ENCODE data around the gene EID3.
"Not testable (repeated sequence)": the region's sequence is repeated elsewhere in the genome, so short reads cannot be mapped to it uniquely, and the experiment has no call there.

The EID3 gene

DNA sequence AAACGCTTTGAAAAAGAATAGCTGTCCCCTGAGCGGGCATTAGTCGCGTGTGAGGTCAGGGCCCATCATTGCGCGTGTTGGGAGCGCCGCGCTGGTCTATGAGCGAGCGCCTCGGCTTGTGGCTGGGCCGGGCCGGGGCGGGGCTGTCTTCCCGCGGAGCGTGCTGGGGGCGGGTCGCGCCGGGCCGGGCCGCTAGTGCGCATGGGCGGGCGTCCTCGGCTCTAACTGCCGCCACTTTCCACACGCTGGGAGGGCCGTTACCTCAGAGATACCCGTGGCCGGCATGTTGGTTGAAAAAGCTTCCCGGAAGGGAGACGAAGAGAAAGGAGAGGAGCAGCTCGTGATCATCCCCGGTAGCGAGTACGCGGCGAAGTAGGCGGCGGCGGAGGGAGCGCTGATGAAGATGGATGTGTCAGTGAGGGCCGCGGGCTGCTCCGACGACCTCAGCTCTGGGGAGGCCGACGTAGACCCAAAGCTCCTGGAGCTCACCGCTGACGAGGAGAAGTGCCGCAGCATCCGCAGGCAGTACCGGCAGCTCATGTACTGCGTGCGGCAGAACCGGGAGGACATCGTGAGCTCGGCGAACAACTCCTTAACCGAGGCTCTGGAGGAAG lies at the start of gene EID3:
TSS of gene EID3 (plus strand) at position 202 of the 614 bp plus-strand sequence. CDS start at position 398, 196 bp downstream.
- Mint-ChIP-seq H3K4me3 (peak within 1 kb of the TSS; percentile 84), H3K4me1 (peaks cover 62% of the 10 kb centered on the region), H3K27ac (peak within 1 kb of the TSS; percentile 96), H3K9me3 (no peaks in the 10 kb centered on the region), H3K27me3 (no peaks in the 10 kb centered on the region), H3K36me3 (peaks cover 35% of the 10 kb centered on the region)
- CTCF ChIA-PET = interaction anchor here (0.7 to 2.1 kb wide), 3 partner anchors 11 to 15 kb away, joined by 3 to 10 read pairs (median 3); no protein-coding TSS in a partner anchor
- peak; percentile 93 for DNase-seq

- H3K4me1 Mint-ChIP-seq = no peaks in the 10 kb centered on the region
- CTCF ChIA-PET = no interaction called here
- H3K27me3 Mint-ChIP-seq = peaks cover 7% of the 10 kb centered on the region
- no peak for DNase-seq
- no peak overlapping the region for H3K27ac Mint-ChIP-seq
- H3K36me3 Mint-ChIP-seq = no peaks in the 10 kb centered on the region
- H3K9me3 Mint-ChIP-seq = no peaks in the 10 kb centered on the region
- no peak overlapping the region for H3K4me3 Mint-ChIP-seq
Observed at GRCh38 chr12:104257913-104258472, 45.5 kb upstream of the EID3 start.

GRCh38 chr12:104258476-104259067 lies 45.0 kb upstream of the EID3 start:
- CTCF ChIA-PET = no interaction called here
- H3K4me3 Mint-ChIP-seq = no peak overlapping the region
- H3K36me3 Mint-ChIP-seq = no peaks in the 10 kb centered on the region
- no peaks in the 10 kb centered on the region for H3K4me1 Mint-ChIP-seq
- no peaks in the 10 kb centered on the region for H3K9me3 Mint-ChIP-seq
- H3K27ac Mint-ChIP-seq = no peak overlapping the region
- H3K27me3 Mint-ChIP-seq = peaks cover 4% of the 10 kb centered on the region
- no peak for DNase-seq

- Mint-ChIP-seq H3K36me3 (no peaks in the 10 kb centered on the region), H3K27me3 (no peaks in the 10 kb centered on the region), H3K9me3 (no peaks in the 10 kb centered on the region), H3K27ac (no peak overlapping the region), H3K4me3 (no peak overlapping the region), H3K4me1 (no peaks in the 10 kb centered on the region)
- CTCF ChIA-PET = interaction anchor here (0.6 kb wide), 1 partner anchor 45 kb away, joined by 3 read pairs; no protein-coding TSS in a partner anchor
- DNase-seq = no peak
Observed at GRCh38 chr12:104263026-104263425, 40.5 kb upstream of the EID3 start.

GRCh38 chr12:104263580-104264358 lies 39.8 kb upstream of the EID3 start:
- Mint-ChIP-seq H3K4me3 (no peak overlapping the region), H3K9me3 (no peaks in the 10 kb centered on the region), H3K4me1 (no peaks in the 10 kb centered on the region), H3K27ac (no peak overlapping the region), H3K36me3 (no peaks in the 10 kb centered on the region), H3K27me3 (no peaks in the 10 kb centered on the region)
- no peak for DNase-seq
- CTCF ChIA-PET = interaction anchor here (0.6 kb wide), 1 partner anchor 45 kb away, joined by 3 read pairs; no protein-coding TSS in a partner anchor

- H3K9me3 Mint-ChIP-seq, H3K4me1 Mint-ChIP-seq, CTCF ChIA-PET, DNase-seq, H3K27ac Mint-ChIP-seq, H3K4me3 Mint-ChIP-seq, H3K36me3 Mint-ChIP-seq, H3K27me3 Mint-ChIP-seq: not testable (repeated sequence)
Observed at GRCh38 chr12:104265436-104265835, 38.1 kb upstream of the EID3 start.

GRCh38 chr12:104272938-104273337 lies 30.6 kb upstream of the EID3 start:
- CTCF ChIA-PET = no interaction called here
- H3K4me1 Mint-ChIP-seq = peaks cover 9% of the 10 kb centered on the region
- no peak overlapping the region for H3K4me3 Mint-ChIP-seq
- peaks cover 5% of the 10 kb centered on the region for H3K27me3 Mint-ChIP-seq
- DNase-seq = no peak
- no peaks in the 10 kb centered on the region for H3K9me3 Mint-ChIP-seq
- H3K36me3 Mint-ChIP-seq = no peaks in the 10 kb centered on the region
- H3K27ac Mint-ChIP-seq = no peak overlapping the region

DNA sequence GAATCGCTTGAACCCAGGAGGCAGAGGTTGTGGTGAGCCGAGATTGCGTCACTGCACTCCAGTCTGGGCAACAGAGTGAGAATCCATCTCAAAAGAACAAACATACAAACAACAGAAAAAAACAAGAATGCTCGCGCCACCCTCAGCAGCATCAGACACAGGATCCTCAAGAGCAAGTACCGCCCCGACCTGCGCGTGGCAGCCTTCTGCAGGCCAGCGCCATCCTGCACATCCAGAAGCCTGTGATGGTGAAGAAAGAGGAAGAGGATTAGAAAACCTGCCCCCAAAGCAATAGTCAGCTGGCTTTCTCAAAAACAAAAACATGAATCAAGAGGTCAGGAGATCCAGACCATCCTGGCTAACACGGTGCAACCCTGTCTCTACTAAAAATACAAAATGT lies 30.0 kb upstream of the EID3 start:
- no peak for DNase-seq
- Mint-ChIP-seq H3K27ac (no peak overlapping the region), H3K4me3 (no peak overlapping the region), H3K9me3 (no peaks in the 10 kb centered on the region), H3K27me3 (peaks cover 5% of the 10 kb centered on the region), H3K36me3 (no peaks in the 10 kb centered on the region), H3K4me1 (peaks cover 9% of the 10 kb centered on the region)
- CTCF ChIA-PET = no interaction called here

GRCh38 chr12:104274811-104275210 lies 28.7 kb upstream of the EID3 start:
- no peak for DNase-seq
- Mint-ChIP-seq H3K4me3 (no peak overlapping the region), H3K36me3 (no peaks in the 10 kb centered on the region), H3K4me1 (peaks cover 9% of the 10 kb centered on the region), H3K27me3 (no peaks in the 10 kb centered on the region), H3K27ac (no peak overlapping the region), H3K9me3 (no peaks in the 10 kb centered on the region)
- CTCF ChIA-PET = no interaction called here

DNA sequence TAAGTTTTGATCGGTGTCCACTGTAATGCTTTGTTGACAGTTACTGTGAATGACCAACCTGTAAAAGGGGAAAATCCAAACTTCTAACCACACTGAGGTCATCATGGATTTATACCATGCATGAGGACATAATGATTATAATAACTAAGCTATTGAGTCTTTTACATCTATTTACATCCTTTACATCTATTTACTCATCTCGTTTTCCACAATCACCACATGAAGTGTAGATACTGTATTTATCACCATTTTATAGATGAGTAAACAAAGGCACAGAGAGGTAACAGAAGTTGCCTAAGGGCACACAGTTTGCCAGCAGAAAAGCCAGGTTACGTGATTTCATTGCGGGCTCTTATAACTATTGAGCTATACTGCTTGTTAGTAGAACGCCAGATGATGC lies 27.9 kb upstream of the EID3 start:
- no peak overlapping the region for H3K4me3 Mint-ChIP-seq
- no peak overlapping the region for H3K27ac Mint-ChIP-seq

GRCh38 chr12:104276273-104277131 lies 27.0 kb upstream of the EID3 start:
- H3K27ac Mint-ChIP-seq = no peak overlapping the region
- H3K4me1 Mint-ChIP-seq = peaks cover 9% of the 10 kb centered on the region
- no peak for DNase-seq
- peak overlapping the region; percentile 51 for H3K4me3 Mint-ChIP-seq
- no peaks in the 10 kb centered on the region for H3K27me3 Mint-ChIP-seq
- H3K9me3 Mint-ChIP-seq = no peaks in the 10 kb centered on the region
- H3K36me3 Mint-ChIP-seq = no peaks in the 10 kb centered on the region
- CTCF ChIA-PET = interaction anchor here (0.7 to 1.2 kb wide), 2 partner anchors 12 to 57 kb away, joined by 3 read pairs; no protein-coding TSS in a partner anchor

More for the DNA sequence above, 27.9 kb upstream of the EID3 start:
- Mint-ChIP-seq H3K9me3 (no peaks in the 10 kb centered on the region), H3K27me3 (no peaks in the 10 kb centered on the region), H3K36me3 (no peaks in the 10 kb centered on the region), H3K4me1 (peaks cover 9% of the 10 kb centered on the region)
- DNase-seq = no peak
- CTCF ChIA-PET = interaction anchor here (1.2 kb wide), 1 partner anchor 56 kb away, joined by 3 read pairs; no protein-coding TSS in a partner anchor

- Mint-ChIP-seq H3K27ac (no peak overlapping the region), H3K27me3 (no peaks in the 10 kb centered on the region), H3K9me3 (no peaks in the 10 kb centered on the region), H3K4me1 (peaks cover 9% of the 10 kb centered on the region), H3K36me3 (no peaks in the 10 kb centered on the region), H3K4me3 (no peak overlapping the region)
- CTCF ChIA-PET = no interaction called here
- no peak for DNase-seq
Observed at GRCh38 chr12:104279164-104279563, 24.4 kb upstream of the EID3 start.

DNA sequence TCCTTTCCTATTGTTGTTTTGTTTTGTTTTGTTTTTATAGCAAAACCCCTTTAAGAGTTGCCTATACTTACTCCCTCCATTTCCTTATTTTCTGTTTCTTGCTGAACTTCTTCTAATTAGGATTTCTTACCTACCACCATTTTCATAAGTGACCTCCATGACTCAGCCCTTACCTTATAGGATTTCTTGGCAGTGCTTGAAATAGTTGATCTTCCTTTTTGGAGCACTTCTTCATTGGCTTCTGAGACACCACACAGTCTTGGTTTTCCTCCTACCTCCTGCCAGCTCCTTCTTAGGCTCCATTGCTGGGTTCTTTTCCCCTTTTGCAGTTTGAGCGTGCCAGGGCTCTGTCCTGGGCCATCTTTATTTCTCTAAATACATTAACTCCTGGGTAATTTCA lies 23.4 kb upstream of the EID3 start:
- DNase-seq = no peak
- Mint-ChIP-seq H3K27ac (no peak overlapping the region), H3K4me3 (no peak overlapping the region), H3K36me3 (no peaks in the 10 kb centered on the region), H3K4me1 (peaks cover 10% of the 10 kb centered on the region), H3K9me3 (no peaks in the 10 kb centered on the region), H3K27me3 (no peaks in the 10 kb centered on the region)
- CTCF ChIA-PET = no interaction called here

Measured in activated naive CD4-positive, alpha-beta T cell treated with anti-CD3 and anti-CD28 coated beads, Interleukin-2, amount 10 ng/mL, durations not matched to agents 7 days and 5 days (primary cell).